Measurements from ENCODE around the gene GBX1.

The GBX1 gene

DNA sequence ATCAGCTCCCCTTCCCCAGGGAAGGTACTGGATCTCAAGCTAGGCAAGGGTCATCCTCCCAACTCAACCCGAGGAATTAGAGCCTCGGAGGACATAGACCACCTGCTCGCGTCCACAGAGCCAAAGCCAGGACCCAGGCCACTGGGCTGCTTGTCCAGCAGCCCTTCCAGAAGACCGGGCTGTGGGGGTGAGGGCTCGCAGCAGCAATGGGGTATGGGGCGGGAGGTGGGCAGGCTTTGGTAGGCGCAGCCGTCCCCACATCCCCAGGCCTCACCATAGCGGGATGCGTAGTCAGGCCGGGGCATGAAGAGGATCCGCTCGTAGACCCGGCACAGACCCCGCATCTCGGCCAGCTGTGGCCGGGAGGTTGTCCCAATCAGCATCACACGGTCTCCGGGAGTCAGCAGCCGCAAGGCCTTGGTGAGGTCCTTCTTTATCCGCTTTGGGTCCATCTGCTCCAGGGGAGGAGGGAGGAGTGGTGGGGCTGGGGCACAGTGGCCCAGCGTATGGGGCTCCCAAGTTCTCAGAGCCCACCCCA, 24.6 kb upstream of the GBX1 start:
- Histone ChIP-seq H3K9ac (ENCODE audit: low read depth, low read length, poor library complexity, severe bottlenecking) (no peak overlapping the region), H3K4me3 (ENCODE audit: low read length, poor library complexity, severe bottlenecking) (no peak overlapping the region), H3F3A (ENCODE audit: low read depth) (no peaks in the 10 kb centered on the region), H3K9me3 (ENCODE audit: insufficient read depth, low read depth, low read length) (no peaks in the 10 kb centered on the region), H3K79me2 (ENCODE audit: insufficient read depth, low read length) (no peaks in the 10 kb centered on the region), H3K36me3 (ENCODE audit: insufficient read depth, low read length) (no peaks in the 10 kb centered on the region), H3K27me3 (ENCODE audit: insufficient read depth, low read length, poor library complexity, severe bottlenecking) (no peaks in the 10 kb centered on the region), H3K4me2 (ENCODE audit: low read depth, low read length, poor library complexity, severe bottlenecking) (no peak overlapping the region), H3K4me1 (ENCODE audit: insufficient read depth, low read length, poor library complexity, severe bottlenecking) (peaks cover 15% of the 10 kb centered on the region), H3K9me2 (replicated peaks; ENCODE audit: low read depth, low read length) (no peaks in the 10 kb centered on the region), H4K20me1 (ENCODE audit: insufficient read depth, low read length, poor library complexity, severe bottlenecking) (no peaks in the 10 kb centered on the region), H2AFZ (ENCODE audit: low read length) (no peak overlapping the region)
- TF ChIP-seq EZH2phosphoT487 (IDR thresholded peaks at IDR 0.05; ENCODE audit: borderline replicate concordance) (no peak), CTCF (conservative IDR thresholded peaks at IDR 0.05; ENCODE audit: low read length) (no peak)

DNA sequence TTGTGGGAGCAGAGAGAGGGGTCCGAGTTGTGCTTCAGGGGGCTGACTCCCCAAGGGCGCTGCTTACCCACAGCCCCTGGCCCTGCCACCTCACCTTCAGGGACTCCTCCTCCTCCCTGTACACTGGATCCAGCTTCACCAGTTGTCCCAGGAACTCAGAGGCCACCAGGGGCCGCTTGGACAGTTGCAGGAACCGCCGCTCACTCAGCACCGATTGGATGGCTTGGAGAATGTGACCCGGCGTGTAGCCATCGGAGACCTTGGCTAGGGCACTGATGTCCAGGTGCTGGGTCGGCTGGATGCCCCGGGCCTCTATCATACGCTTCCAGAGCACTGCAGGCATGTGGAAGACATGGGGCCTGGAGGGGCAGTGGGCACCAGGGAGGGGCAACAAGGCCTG, 24.1 kb upstream of the GBX1 start:
- H3F3A ChIP-seq (ENCODE audit: low read depth), result no peaks in the 10 kb centered on the region
- TF ChIP-seq EZH2phosphoT487 (IDR thresholded peaks at IDR 0.05; ENCODE audit: borderline replicate concordance) (no peak), CTCF (conservative IDR thresholded peaks at IDR 0.05; ENCODE audit: low read length) (no peak)
- peaks cover 15% of the 10 kb centered on the region for H3K4me1 ChIP-seq (ENCODE audit: insufficient read depth, low read length, poor library complexity, severe bottlenecking)
- H3K4me3 ChIP-seq (ENCODE audit: low read length, poor library complexity, severe bottlenecking), result no peak overlapping the region
- H2AFZ ChIP-seq (ENCODE audit: low read length), result no peak overlapping the region
- no peaks in the 10 kb centered on the region for H3K9me2 ChIP-seq (replicated peaks; ENCODE audit: low read depth, low read length)
- H3K9ac ChIP-seq (ENCODE audit: low read depth, low read length, poor library complexity, severe bottlenecking), result no peak overlapping the region
- H3K9me3 ChIP-seq (ENCODE audit: insufficient read depth, low read depth, low read length), result no peaks in the 10 kb centered on the region
- H3K27me3 ChIP-seq (ENCODE audit: insufficient read depth, low read length, poor library complexity, severe bottlenecking), result no peaks in the 10 kb centered on the region
- no peak overlapping the region for H3K4me2 ChIP-seq (ENCODE audit: low read depth, low read length, poor library complexity, severe bottlenecking)
- H3K36me3 ChIP-seq (ENCODE audit: insufficient read depth, low read length), result no peaks in the 10 kb centered on the region
- H3K79me2 ChIP-seq (ENCODE audit: insufficient read depth, low read length), result no peaks in the 10 kb centered on the region
- no peaks in the 10 kb centered on the region for H4K20me1 ChIP-seq (ENCODE audit: insufficient read depth, low read length, poor library complexity, severe bottlenecking)

DNA sequence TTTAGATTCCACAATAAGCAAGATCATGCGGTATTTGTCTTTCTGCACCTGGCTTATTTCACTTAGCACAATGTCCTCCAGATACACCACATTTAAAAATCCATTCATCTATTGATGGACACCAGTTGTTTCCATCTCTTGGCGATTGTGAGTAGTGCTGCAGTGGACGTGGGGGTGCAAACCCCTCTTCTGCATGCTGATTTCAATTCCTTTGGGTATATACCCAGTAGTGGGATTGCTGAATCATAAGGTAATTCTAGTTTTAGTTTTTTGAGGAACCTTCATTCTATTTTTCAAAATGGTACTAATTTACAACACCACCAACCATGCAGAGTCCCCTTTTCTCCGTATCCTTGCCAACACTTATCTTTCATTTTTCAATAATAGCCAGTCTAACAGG, 21.5 kb upstream of the GBX1 start:
- H2AFZ ChIP-seq (ENCODE audit: low read length), result no peak overlapping the region
- no peaks in the 10 kb centered on the region for H3K36me3 ChIP-seq (ENCODE audit: insufficient read depth, low read length)
- TF ChIP-seq CTCF (conservative IDR thresholded peaks at IDR 0.05; ENCODE audit: low read length), result no peak
- H3K4me2 ChIP-seq (ENCODE audit: low read depth, low read length, poor library complexity, severe bottlenecking), result no peak overlapping the region
- H3K79me2 ChIP-seq (ENCODE audit: insufficient read depth, low read length), result no peaks in the 10 kb centered on the region
- H3K27me3 ChIP-seq (ENCODE audit: insufficient read depth, low read length, poor library complexity, severe bottlenecking), result no peaks in the 10 kb centered on the region
- H3F3A ChIP-seq (ENCODE audit: low read depth), result no peaks in the 10 kb centered on the region
- no peaks in the 10 kb centered on the region for H3K9me2 ChIP-seq (replicated peaks; ENCODE audit: low read depth, low read length)
- H3K4me3 ChIP-seq (ENCODE audit: low read length, poor library complexity, severe bottlenecking), result no peak overlapping the region
- H4K20me1 ChIP-seq (ENCODE audit: insufficient read depth, low read length, poor library complexity, severe bottlenecking), result no peaks in the 10 kb centered on the region
- no peak overlapping the region for H3K9ac ChIP-seq (ENCODE audit: low read depth, low read length, poor library complexity, severe bottlenecking)
- no peaks in the 10 kb centered on the region for H3K9me3 ChIP-seq (ENCODE audit: insufficient read depth, low read depth, low read length)
- peaks cover 12% of the 10 kb centered on the region for H3K4me1 ChIP-seq (ENCODE audit: insufficient read depth, low read length, poor library complexity, severe bottlenecking)

Data from Loucy (cell line).